K562 (cell line): Measurements from ENCODE around the gene CALCOCO2. TPM values are rescaled to one million over a fixed set of nuclear protein-coding genes. Genes with fewer than 3 reads are reported as not detected.

Experiments
- AFF1 ChIP-seq, 2 experiments: fragments of 450-650 bp; IDR thresholded peaks; 2 replicates each; pipeline ENCODE4 v1.6.1; 2018; ENCODE audit warnings: mild to moderate bottlenecking in 2 of 2, low read depth in 1 of 2; ENCODE audit not compliant: partially characterized antibody in 2 of 2
- AFF4 ChIP-seq: sonication (generic); formaldehyde crosslinking; IDR thresholded peaks from 2 replicates; pipeline ENCODE4 v1.8.0; 2023; ENCODE audit warnings: mild to moderate bottlenecking, missing genetic modification reagents
- ATF3 ChIP-seq, 2 experiments: fragments of 450-650 bp in 1 of 2; sonication (generic) in 1 of 2; formaldehyde crosslinking in 1 of 2; IDR thresholded peaks in 1 of 2; conservative IDR thresholded peaks in 1 of 2; 2 replicates each; pipeline versions ENCODE4 v1.6.1 to v1.8.1; 2016 to 2023; ENCODE audit warnings: mild to moderate bottlenecking in 2 of 2, moderate library complexity in 2 of 2, inconsistent platforms in 1 of 2, missing genetic modification reagents in 1 of 2
- CEBPB ChIP-seq: fragments of 450-650 bp; IDR thresholded peaks from 2 replicates; pipeline ENCODE4 v1.6.1; 2016; ENCODE audit warnings: missing genetic modification characterization, missing compliant biosample characterization
- E2F3 ChIP-seq: fragments of 250-450 bp; sonication (Bioruptor Pico); IDR thresholded peaks from 2 replicates; pipeline ENCODE4 v1.4.0; 2020; ENCODE audit warnings: mild to moderate bottlenecking
- E2F6 ChIP-seq, 2 experiments: IDR thresholded peaks; 2 replicates each; pipeline ENCODE4 v1.6.1; 2011; ENCODE audit warnings: borderline replicate concordance in 1 of 2, control low read depth in 1 of 2, low read depth in 1 of 2, low read length in 1 of 2, mild to moderate bottlenecking in 1 of 2, mixed read lengths in 1 of 2, moderate library complexity in 1 of 2; ENCODE audit not compliant: insufficient read depth in 1 of 2, insufficient read length in 1 of 2, poor library complexity in 1 of 2, severe bottlenecking in 1 of 2; ENCODE audit errors: extremely low read depth in 1 of 2
- GABPB1 ChIP-seq: sonication (generic); formaldehyde crosslinking; IDR thresholded peaks from 2 replicates; pipeline ENCODE4 v1.8.0; 2022; ENCODE audit warnings: mild to moderate bottlenecking, missing genetic modification reagents
- NCOR1 ChIP-seq: fragments of 450-650 bp; IDR thresholded peaks from 2 replicates; pipeline ENCODE4 v1.6.1; 2016; ENCODE audit warnings: mild to moderate bottlenecking, moderate library complexity
- RAD51 ChIP-seq: fragments of 450-650 bp; IDR thresholded peaks from 2 replicates; pipeline ENCODE4 v1.7.1; 2016; ENCODE audit warnings: low read depth, mild to moderate bottlenecking, borderline replicate concordance
- RCOR1 ChIP-seq, 2 experiments: IDR thresholded peaks; 2 replicates each; pipeline ENCODE4 v1.6.1; 2012; ENCODE audit warnings: low read depth in 2 of 2, low read length in 2 of 2, borderline replicate concordance in 1 of 2, improper control_type of control experiment in 1 of 2
- SMAD1 ChIP-seq: fragments of 150-350 bp; IDR thresholded peaks from 2 replicates; pipeline ENCODE4 v1.6.1; 2014; ENCODE audit warnings: low read length, low read depth; ENCODE audit not compliant: partially characterized antibody
- SNRNP70 ChIP-seq: fragments of 200-400 bp; formaldehyde crosslinking; optimal IDR thresholded peaks from 2 replicates; pipeline ENCODE3; 2017; ENCODE audit warnings: low read depth, low read length
- TSC22D4 ChIP-seq: fragments of 450-650 bp; IDR thresholded peaks from 2 replicates; pipeline ENCODE4 v1.6.1; 2016; ENCODE audit warnings: missing genetic modification characterization, missing biosample characterization, control low read depth
- ZNF146 ChIP-seq: IDR thresholded peaks from one replicate; pipeline ENCODE4 v1.6.1; 2018; ENCODE audit warnings: missing compliant biosample characterization; ENCODE audit not compliant: unreplicated experiment
- ZNF224 ChIP-seq: sonication (generic); formaldehyde crosslinking; IDR thresholded peaks from 2 replicates; pipeline ENCODE4 v1.8.0; 2022; ENCODE audit warnings: mild to moderate bottlenecking, missing genetic modification reagents
- ZNF75A ChIP-seq: fragments of 450-650 bp; formaldehyde crosslinking; IDR thresholded peaks from 2 replicates; pipeline ENCODE4 v1.4.0; 2020; ENCODE audit warnings: mild to moderate bottlenecking
- polyA plus RNA-seq, 8 experiments: library from polyadenylated mRNA; depleted of rRNA in 4 of 8; stranded (reverse) in 5 of 8; unstranded in 3 of 8; fragments of >200 nt; fragmentation: Nextera tagmentation in 2 of 8; fragmentation: Illumina TruSeq in 1 of 8; extraction: Ambion mirVana in 2 of 8; extraction: Trizol in 1 of 8; gene quantifications; 2 replicates each; pipeline versions ENCODE4 v1.2.1 to v1.2.3, GENCODE V29; 2011 to 2014; ENCODE audit warnings: inconsistent platforms in 1 of 8, missing spikeins in 1 of 8
- total RNA-seq, 7 experiments: library from RNA; depleted of rRNA in 6 of 7; stranded (reverse); fragments of >200 nt in 6 of 7; fragmentation: Illumina TruSeq in 2 of 7; extraction: Trizol in 2 of 7; gene quantifications; 2 replicates each; pipeline versions ENCODE4 v1.2.1 to v1.2.3, GENCODE V29; 2011 to 2021; ENCODE audit warnings: low replicate concordance in 1 of 7

Gene CALCOCO2
- total and polyA plus RNA-seq, 9 of the 15 experiments (the other 6 are each of a cell fraction or from before 2014, with no cell fraction given): 24.1 to 87.3 (median 67.5) TPM

- TF ChIP-seq SMAD1 (no peak), E2F3 (CRISPR knock-in tag) (peak; percentile 96), NCOR1 (no peak), ZNF146 (CRISPR knock-in tag) (no peak), ZNF75A (CRISPR knock-in tag) (peak; percentile 84), ATF3 (IDR thresholded peaks at IDR 0.05) (no peak), ATF3 (CRISPR knock-in tag; conservative IDR thresholded peaks at IDR 0.05) (no peak), RCOR1 (IDR thresholded peaks at IDR 0.05; ENCODE audit: borderline replicate concordance in 1 of 2, low read depth in 2 of 2, low read length in 2 of 2) (no peak), CEBPB (tag) (no peak), E2F6 (IDR thresholded peaks at IDR 0.05; ENCODE audit: borderline replicate concordance in 1 of 2, extremely low read depth in 1 of 2, insufficient read depth in 1 of 2, insufficient read length in 1 of 2, low read depth in 1 of 2, low read length in 1 of 2, poor library complexity in 1 of 2, severe bottlenecking in 1 of 2) (no peak), ZNF224 (CRISPR knock-in tag) (no peak), RAD51 (no peak), TSC22D4 (no peak), AFF4 (CRISPR knock-in tag) (no peak), GABPB1 (no peak), AFF1 (IDR thresholded peaks at IDR 0.05; ENCODE audit: low read depth in 1 of 2, partially characterized antibody in 2 of 2) (no peak), SNRNP70 (no peak)
Observed at GRCh38 chr17:48825446-48826381, 5.1 kb upstream of the CALCOCO2 start (continued).
